SK-N-SH (cell line): Measurements from ENCODE around the gene SPINT2. TPM values are rescaled to one million over a fixed set of nuclear protein-coding genes. Genes with fewer than 3 reads are reported as not detected.

Experiments used
- CTCF ChIA-PET: fragments of 300-600, 350-600 bp; formaldehyde crosslinking; extraction: SDS; loops from one replicate; lab custom pipeline; 2021; lab: Yijun Ruan, JAX
- POLR2A ChIA-PET: fragments of 350-600 bp; sonication (Branson Sonifier 250); formaldehyde crosslinking; extraction: SDS; loops from one replicate; lab custom pipeline; 2020; ENCODE audit warnings: antibody characterized with exemption, inconsistent platforms; lab: Yijun Ruan, JAX
- DNase-seq: peaks from one replicate; pipeline ENCODE4 v3.0.0; 2012
- H2AFZ ChIP-seq: fragments of 200-600 bp; sonication (generic); 2 replicates; pipeline ENCODE4 v1.8.1; 2016; ENCODE audit warnings: antibody characterized with exemption, mild to moderate bottlenecking, low read depth
- H3F3A ChIP-seq: fragments of 200-600 bp; sonication (generic); replicated peaks from 2 replicates; pipeline ENCODE3; 2016; ENCODE audit warnings: antibody characterized with exemption, mild to moderate bottlenecking; ENCODE audit not compliant: insufficient read depth
- H3K27ac ChIP-seq, 2 experiments: fragments of 200-500 bp in 1 of 2; fragments of 200-600 bp in 1 of 2; sonication (Bioruptor generic) in 1 of 2; sonication (generic), shearing (Covaris generic) in 1 of 2; 2 replicates each; pipeline versions ENCODE4 v1.5.1 to v1.6.1; 2014 to 2016; ENCODE audit warnings: low read depth in 2 of 2, inconsistent platforms in 1 of 2, low read length in 1 of 2, mild to moderate bottlenecking in 1 of 2, mixed read lengths in 1 of 2
- H3K27me3 ChIP-seq: fragments of 200-600 bp; sonication (generic), shearing (Covaris generic); 2 replicates; pipeline ENCODE4 v1.6.1; 2016; ENCODE audit warnings: mixed run types; ENCODE audit not compliant: insufficient read depth
- H3K36me3 ChIP-seq, 2 experiments: fragments of 200-500 bp in 1 of 2; fragments of 200-600 bp in 1 of 2; sonication (Bioruptor generic) in 1 of 2; sonication (generic) in 1 of 2; replicated peaks in 1 of 2; 2 replicates each; pipeline versions ENCODE3 to v1.5.1; 2014 to 2016; ENCODE audit warnings: low read length in 1 of 2, mild to moderate bottlenecking in 1 of 2; ENCODE audit not compliant: insufficient read depth in 2 of 2, control insufficient read depth in 1 of 2
- H3K4me1 ChIP-seq, 2 experiments: fragments of 200-500 bp in 1 of 2; fragments of 200-600 bp in 1 of 2; sonication (Bioruptor generic) in 1 of 2; sonication (generic), shearing (Covaris generic) in 1 of 2; 2 replicates each; pipeline versions ENCODE4 v1.5.1 to v1.6.1; 2014 to 2016; ENCODE audit warnings: low read depth in 1 of 2, low read length in 1 of 2, mixed run types in 1 of 2; ENCODE audit not compliant: insufficient read depth in 2 of 2, control insufficient read depth in 1 of 2
- H3K4me2 ChIP-seq: fragments of 200-600 bp; sonication (generic), shearing (Covaris generic); 2 replicates; pipeline ENCODE4 v1.6.1; 2017; ENCODE audit warnings: mixed run types
- H3K4me3 ChIP-seq, 2 experiments: fragments of 200-500 bp in 1 of 2; fragments of 200-600 bp in 1 of 2; sonication (Bioruptor generic) in 1 of 2; sonication (generic), shearing (Covaris generic) in 1 of 2; 2 replicates each; pipeline versions ENCODE4 v1.5.1 to v1.8.1; 2014 to 2016; ENCODE audit warnings: low read depth in 2 of 2, inconsistent platforms in 1 of 2, low read length in 1 of 2, mild to moderate bottlenecking in 1 of 2, mixed read lengths in 1 of 2, moderate library complexity in 1 of 2
- H3K79me2 ChIP-seq: fragments of 200-600 bp; sonication (generic); 2 replicates; pipeline ENCODE4 v1.8.1; 2017; ENCODE audit warnings: mild to moderate bottlenecking; ENCODE audit not compliant: insufficient read depth
- H3K9ac ChIP-seq: fragments of 200-600 bp; sonication (generic); 2 replicates; pipeline ENCODE4 v1.6.1; 2017; ENCODE audit warnings: mixed run types
- H3K9me2 ChIP-seq: fragments of 200-600 bp; sonication (generic); 2 replicates; pipeline ENCODE4 v1.6.1; 2017; ENCODE audit warnings: mixed run types
- H3K9me3 ChIP-seq: fragments of 200-600 bp; sonication (generic); 2 replicates; pipeline ENCODE4 v1.6.1; 2017; ENCODE audit warnings: mixed run types, mild to moderate bottlenecking, moderate library complexity
- H4K20me1 ChIP-seq: fragments of 200-600 bp; sonication (generic); 2 replicates; pipeline ENCODE4 v1.6.1; 2017; ENCODE audit warnings: mild to moderate bottlenecking, mixed run types; ENCODE audit not compliant: insufficient read depth
- CTCF ChIP-seq: fragments of 200-600 bp; sonication (generic); IDR thresholded peaks from 2 replicates; pipeline ENCODE4 v1.6.1; 2017; ENCODE audit warnings: antibody characterized with exemption, mild to moderate bottlenecking, moderate library complexity
- ELF1 ChIP-seq: IDR thresholded peaks from 2 replicates; pipeline ENCODE4 v1.4.0; 2012
- EP300 ChIP-seq, 2 experiments: IDR thresholded peaks; 2 replicates each; pipeline versions ENCODE4 v1.4.0 to v1.6.1; 2012; ENCODE audit warnings: borderline replicate concordance in 1 of 2, low read depth in 1 of 2, low read length in 1 of 2
- EZH2phosphoT487 ChIP-seq: fragments of 200-600 bp; sonication (generic); IDR thresholded peaks from 2 replicates; pipeline ENCODE4 v1.6.1; 2017; ENCODE audit warnings: low read depth, mixed run types, mild to moderate bottlenecking, antibody characterized with exemption, moderate library complexity, borderline replicate concordance
- FOXM1 ChIP-seq: IDR thresholded peaks from 2 replicates; pipeline ENCODE4 v1.4.0; 2012; ENCODE audit warnings: low read depth, mild to moderate bottlenecking
- GABPA ChIP-seq: IDR thresholded peaks from 2 replicates; pipeline ENCODE4 v1.4.0; 2012; ENCODE audit warnings: low read depth, mild to moderate bottlenecking
- GATA2 ChIP-seq: sonication (generic); formaldehyde crosslinking; IDR thresholded peaks from 2 replicates; pipeline ENCODE4 v1.5.0; 2020; ENCODE audit warnings: mild to moderate bottlenecking, missing genetic modification reagents
- IRF3 ChIP-seq: fragments of 150-350 bp; IDR thresholded peaks from 2 replicates; pipeline ENCODE4 v1.6.1; 2016; ENCODE audit warnings: mild to moderate bottlenecking, low read depth, low read length
- MEF2A ChIP-seq: IDR thresholded peaks from 2 replicates; pipeline ENCODE4 v1.4.0; 2012; ENCODE audit warnings: low read depth, borderline replicate concordance
- MXI1 ChIP-seq: IDR thresholded peaks from 2 replicates; pipeline ENCODE4 v1.6.1; 2012; ENCODE audit warnings: mild to moderate bottlenecking, low read depth, low read length, improper control_type of control experiment
- NFIC ChIP-seq: IDR thresholded peaks from 2 replicates; pipeline ENCODE4 v1.4.0; 2012; ENCODE audit warnings: borderline replicate concordance
- NRF1 ChIP-seq: IDR thresholded peaks from 2 replicates; pipeline ENCODE4 v1.6.1; 2012; ENCODE audit warnings: low read depth, mild to moderate bottlenecking, low read length
- PBX3 ChIP-seq: IDR thresholded peaks from 2 replicates; pipeline ENCODE4; 2012
- POLR2AphosphoS5 ChIP-seq: IDR thresholded peaks from 2 replicates; pipeline ENCODE4 v1.6.1; 2012; ENCODE audit warnings: low read depth, low read length
- REST ChIP-seq: IDR thresholded peaks from 2 replicates; pipeline ENCODE4 v1.6.1; 2012; ENCODE audit warnings: mild to moderate bottlenecking, low read depth, low read length, moderate library complexity
- RFX5 ChIP-seq: IDR thresholded peaks from 2 replicates; pipeline ENCODE4 v1.6.1; 2012; ENCODE audit warnings: mild to moderate bottlenecking, improper control_type of control experiment, low read length
- SMC3 ChIP-seq: IDR thresholded peaks from 2 replicates; pipeline ENCODE4 v1.6.1; 2012; ENCODE audit warnings: low read depth, low read length, improper control_type of control experiment
- TAF1 ChIP-seq: IDR thresholded peaks from 2 replicates; pipeline ENCODE4 v1.6.1; 2012; ENCODE audit warnings: low read depth, mild to moderate bottlenecking, low read length, moderate library complexity, borderline replicate concordance
- TCF12 ChIP-seq: IDR thresholded peaks from 2 replicates; pipeline ENCODE4 v1.4.0; 2012
- TEAD4 ChIP-seq: IDR thresholded peaks from 2 replicates; pipeline ENCODE4 v1.4.0; 2012; ENCODE audit warnings: mild to moderate bottlenecking, borderline replicate concordance; ENCODE audit not compliant: insufficient read depth
- USF1 ChIP-seq: IDR thresholded peaks from 2 replicates; pipeline ENCODE4 v1.4.0; 2012; ENCODE audit warnings: low read depth, borderline replicate concordance
- YY1 ChIP-seq: IDR thresholded peaks from 2 replicates; pipeline ENCODE4 v1.4.0; 2012; ENCODE audit warnings: low read depth, mild to moderate bottlenecking
- WGBS: methylation state at CpG from one replicate; pipeline ENCODE4 v1.1.6; 2017; ENCODE audit warnings: low lambda C conversion rate; 5-methylcytosine and 5-hydroxymethylcytosine counted together
- polyA plus RNA-seq, 3 experiments: library from polyadenylated mRNA; depleted of rRNA; stranded (reverse); fragments of >200 nt; gene quantifications; 2 replicates each; pipeline ENCODE4 v1.2.3, GENCODE V29; 2012
- TF ChIP-seq, protein P1 (sequence below): IDR thresholded peaks from 2 replicates; pipeline ENCODE4 v1.4.0; 2012; ENCODE audit warnings: low read depth

Gene SPINT2
- polyA plus RNA-seq, 1 of the 3 experiments (the other 2 are of a cell fraction) = 1.0 TPM

DNA sequence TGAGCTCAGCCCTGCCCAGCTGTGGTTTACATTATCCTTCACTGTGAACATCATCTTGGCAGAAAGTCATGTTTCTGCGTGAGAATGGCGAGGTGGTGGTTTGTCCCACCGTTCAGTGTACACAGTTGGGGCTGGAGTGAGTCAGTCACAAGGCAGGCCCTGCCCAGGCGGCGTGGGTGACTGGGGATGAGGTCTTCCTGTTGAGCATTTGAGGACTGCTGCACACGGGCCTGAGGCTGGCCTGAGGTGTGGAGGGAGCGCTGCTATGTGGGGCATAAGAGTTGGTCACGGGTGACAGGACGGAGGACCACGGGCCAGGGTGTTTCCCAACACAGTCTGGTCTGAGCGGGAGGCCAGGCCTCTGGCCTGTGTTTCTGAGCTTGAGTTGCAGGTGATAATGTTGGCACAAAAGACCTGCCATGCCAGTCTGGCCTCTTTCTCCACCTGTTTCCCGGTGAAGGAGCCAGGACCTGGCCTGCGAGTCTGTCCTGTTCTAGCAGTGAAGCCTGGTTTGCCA is 26.3 kb downstream of the SPINT2 start (continued):
- TF ChIP-seq REST = no peak
- no peak for TF ChIP-seq TEAD4
- no peak for TF ChIP-seq NFIC
- no peak for TF ChIP-seq EZH2phosphoT487
- TF ChIP-seq CTCF = no peak
- no peak for TF ChIP-seq EP300 (IDR thresholded peaks at IDR 0.05; ENCODE audit: borderline replicate concordance in 1 of 2, low read depth in 1 of 2, low read length in 1 of 2)
- no peak for TF ChIP-seq GABPA
- no peak for TF ChIP-seq POLR2AphosphoS5
- no peak for TF ChIP-seq ELF1
- TF ChIP-seq PBX3 = no peak

GRCh38 chr19:38291855-38292254 is 27.5 kb downstream of the SPINT2 start:
- Histone ChIP-seq H3K27ac (no peak overlapping the region), H3K4me3 (no peak overlapping the region), H3K9me3 (no peaks in the 10 kb centered on the region), H3K9ac (no peak overlapping the region), H3K4me2 (no peak overlapping the region), H3K9me2 (no peaks in the 10 kb centered on the region), H3K4me1 (peaks cover 0 to 14% of the 10 kb centered on the region in 2 experiments; a peak in 1 of 4 replicates), H2AFZ (no peak overlapping the region), H3K79me2 (no peaks in the 10 kb centered on the region), H3F3A (no peaks in the 10 kb centered on the region), H3K27me3 (no peaks in the 10 kb centered on the region), H3K36me3 (no peaks in the 10 kb centered on the region), H4K20me1 (no peaks in the 10 kb centered on the region)
- TF ChIP-seq FOXM1 (no peak), SMC3 (no peak), TEAD4 (no peak), MEF2A (no peak), TCF12 (no peak), YY1 (no peak), GATA2 (no peak), IRF3 (no peak), GABPA (no peak), USF1 (no peak), ELF1 (no peak), MXI1 (no peak), TAF1 (no peak), RFX5 (no peak), NRF1 (no peak)
- TF ChIP-seq, protein P1, sequence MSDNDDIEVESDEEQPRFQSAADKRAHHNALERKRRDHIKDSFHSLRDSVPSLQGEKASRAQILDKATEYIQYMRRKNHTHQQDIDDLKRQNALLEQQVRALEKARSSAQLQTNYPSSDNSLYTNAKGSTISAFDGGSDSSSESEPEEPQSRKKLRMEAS = no peak
- 86% methylated on average over 15 of the region's 15 CpGs for WGBS
- ChIA-PET POLR2A (no interaction called here), CTCF (no interaction called here)
- no peak for DNase-seq
